GM21737 (cell line): ENCODE results near the gene EDC4.
"Not testable (repeated sequence)": the region's sequence is repeated elsewhere in the genome, so short reads cannot be mapped to it uniquely, and the experiment has no call there.

Source experiments
- ATAC-seq: cut with Tn5 transposase; IDR thresholded peaks from one replicate; pipeline ENCODE4 v1.9.1; 2021; ENCODE audit warnings: mild to moderate bottlenecking, moderate library complexity; ENCODE audit not compliant: unreplicated experiment

EDC4 gene

DNA sequence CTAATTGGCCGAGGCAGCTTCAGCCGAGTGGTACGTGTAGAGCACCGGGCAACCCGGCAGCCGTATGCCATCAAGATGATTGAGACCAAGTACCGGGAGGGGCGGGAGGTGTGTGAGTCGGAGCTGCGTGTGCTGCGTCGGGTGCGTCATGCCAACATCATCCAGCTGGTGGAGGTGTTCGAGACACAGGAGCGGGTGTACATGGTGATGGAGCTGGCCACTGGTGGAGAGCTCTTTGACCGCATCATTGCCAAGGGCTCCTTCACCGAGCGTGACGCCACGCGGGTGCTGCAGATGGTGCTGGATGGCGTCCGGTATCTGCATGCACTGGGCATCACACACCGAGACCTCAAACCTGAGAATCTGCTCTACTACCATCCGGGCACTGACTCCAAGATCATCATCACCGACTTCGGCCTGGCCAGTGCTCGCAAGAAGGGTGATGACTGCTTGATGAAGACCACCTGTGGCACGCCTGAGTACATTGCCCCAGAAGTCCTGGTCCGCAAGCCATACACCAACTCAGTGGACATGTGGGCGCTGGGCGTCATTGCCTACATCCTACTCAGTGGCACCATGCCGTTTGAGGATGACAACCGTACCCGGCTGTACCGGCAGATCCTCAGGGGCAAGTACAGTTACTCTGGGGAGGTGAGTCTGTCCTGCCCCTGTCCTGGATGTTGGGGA, 36.3 kb downstream of the EDC4 start:
- no peak for ATAC-seq

DNA sequence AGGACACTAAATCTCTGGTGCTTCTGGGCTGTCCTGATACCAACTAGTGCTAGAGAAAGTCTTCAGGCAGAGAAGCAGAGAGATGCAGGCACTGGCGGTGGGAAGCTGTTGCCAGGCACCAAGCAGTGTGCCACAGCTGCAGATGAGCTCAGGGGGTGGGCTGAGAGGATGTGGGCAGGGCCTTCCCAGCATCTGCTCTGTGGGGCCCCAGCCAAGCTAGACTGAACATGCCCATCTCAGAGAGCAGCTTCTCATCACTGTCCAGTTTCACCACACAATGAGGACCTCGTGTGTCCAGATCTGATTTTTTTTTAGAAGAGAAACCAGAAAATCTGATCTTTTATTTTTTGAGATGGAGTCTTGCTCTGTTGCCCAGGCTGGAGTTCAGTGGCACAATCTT, 37.3 kb downstream of the EDC4 start:
- no peak for ATAC-seq

DNA sequence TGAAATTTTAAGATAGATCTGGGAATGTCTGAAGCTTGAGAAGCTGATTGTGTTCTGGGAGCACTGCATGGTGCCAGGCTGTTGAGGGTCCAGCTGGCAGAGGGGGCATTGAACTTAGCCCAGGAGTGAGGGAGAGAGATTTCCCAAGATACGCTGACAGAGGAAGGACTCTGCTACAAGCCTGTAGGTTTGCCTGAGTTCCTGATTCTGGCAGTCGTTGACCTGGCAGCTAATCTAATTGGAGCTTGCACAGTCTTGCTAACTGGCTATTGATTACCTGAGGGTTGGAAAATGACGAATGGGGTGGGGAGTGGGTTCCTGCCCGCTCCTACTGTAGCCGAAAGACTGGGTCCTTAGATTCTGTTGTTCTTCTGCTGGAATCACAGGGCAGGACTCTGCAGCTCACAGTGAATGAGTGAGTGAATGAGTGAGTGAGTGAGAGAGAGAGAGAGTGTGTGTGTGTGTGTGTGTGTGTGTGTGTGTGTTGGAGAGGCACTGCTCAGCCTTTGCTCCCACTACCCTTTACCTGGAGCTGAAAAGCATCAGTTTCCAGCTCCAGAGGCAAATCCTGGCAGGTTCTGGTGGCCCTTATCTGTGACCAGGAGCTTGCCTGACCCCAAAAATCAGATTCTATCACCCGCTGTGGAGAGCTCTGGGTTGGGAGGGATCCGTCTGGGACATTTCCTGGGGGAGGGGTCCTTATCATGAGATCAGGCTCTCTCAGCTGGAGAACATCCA, 42.1 kb downstream of the EDC4 start:
- ATAC-seq: no peak

DNA sequence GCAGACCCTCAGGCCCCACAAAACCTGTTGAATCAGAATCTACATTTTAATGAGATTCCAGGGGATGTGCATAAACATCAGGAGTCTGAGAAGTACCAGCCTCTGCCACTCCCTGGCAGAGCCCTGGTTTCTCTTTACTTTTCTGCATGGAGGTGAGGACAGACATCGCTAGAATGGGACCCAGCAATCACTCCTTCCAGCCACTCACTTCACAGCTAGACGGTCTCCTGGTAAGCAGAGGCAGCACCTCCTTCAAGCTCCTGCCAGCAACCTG, 42.6 kb downstream of the EDC4 start:
- not testable (repeated sequence) for ATAC-seq

DNA sequence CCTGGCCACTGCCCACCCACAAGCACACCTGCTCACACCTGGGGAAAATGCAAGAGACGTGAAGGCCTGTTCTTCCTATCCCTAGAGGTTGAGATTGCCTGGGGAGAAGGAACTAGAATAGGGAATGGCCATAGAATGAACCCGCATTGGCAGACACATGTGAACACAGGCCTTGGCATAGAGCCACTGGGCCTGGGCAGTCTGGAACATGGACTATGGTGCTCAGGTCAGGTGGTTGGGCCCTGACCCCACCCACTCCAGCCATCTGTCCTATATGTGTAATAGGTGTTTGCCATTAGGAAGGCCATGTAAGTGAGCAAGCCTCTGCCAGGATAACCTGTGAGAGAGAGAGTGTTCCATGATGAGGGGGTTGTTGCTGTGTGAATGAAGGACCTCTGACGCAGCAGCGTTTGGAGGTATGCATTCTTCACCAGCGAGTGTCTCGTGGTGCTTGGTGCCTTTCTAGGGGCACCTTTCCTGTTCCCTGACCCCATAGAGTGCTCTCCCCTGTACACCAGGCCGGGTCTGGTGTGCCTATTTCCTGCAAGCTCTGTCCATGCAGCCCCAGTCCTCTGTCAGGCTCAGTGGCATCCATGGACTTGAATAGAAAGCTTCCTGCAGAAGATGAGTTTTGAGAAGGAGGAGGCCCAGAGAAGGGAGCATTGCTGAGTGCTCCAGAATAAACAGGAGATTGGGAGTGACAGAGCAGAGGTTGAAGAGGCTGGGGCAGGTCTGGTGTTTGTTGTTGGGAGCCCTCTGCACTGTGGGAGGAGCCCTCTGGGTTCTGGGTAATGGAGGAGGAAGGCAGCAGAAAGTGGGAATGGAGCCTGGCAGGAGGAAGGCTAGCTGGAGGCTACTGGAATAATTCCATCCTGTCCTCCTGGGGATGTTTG, 43.2 kb downstream of the EDC4 start:
- ATAC-seq: no peak

DNA sequence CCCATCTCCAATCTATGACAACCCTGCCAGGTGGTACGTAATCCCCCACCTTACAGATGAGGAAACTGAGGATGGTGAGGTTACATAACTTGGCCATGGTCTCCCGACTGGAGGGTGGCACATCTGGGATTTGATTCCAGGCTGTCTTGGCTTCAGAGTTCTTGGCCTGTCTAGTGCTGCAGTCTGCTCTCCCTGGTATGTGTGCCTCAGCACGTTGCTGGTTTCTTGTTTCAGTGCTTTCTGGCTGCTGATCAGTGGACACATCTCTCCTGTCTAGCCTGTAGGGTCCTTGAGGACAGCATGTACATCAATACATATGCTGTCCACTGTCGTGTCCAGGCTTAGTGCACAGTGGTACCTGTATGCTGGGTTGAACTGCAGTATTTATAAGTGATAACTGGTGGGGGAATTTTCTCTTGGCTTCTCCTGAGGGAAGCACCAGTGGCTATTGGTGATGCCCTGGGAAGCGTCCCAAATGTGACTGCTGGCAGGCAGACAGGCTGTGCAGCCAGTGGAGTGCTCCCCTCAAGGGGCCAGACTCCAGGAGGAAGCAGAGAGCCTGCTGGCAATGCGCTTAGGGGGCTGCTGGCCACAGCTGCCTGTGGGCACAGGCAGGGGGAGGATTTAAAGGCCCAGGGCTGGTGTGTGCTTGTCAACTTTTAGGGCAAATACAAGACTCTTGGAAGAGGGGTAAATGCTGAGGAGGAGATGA, 44.4 kb downstream of the EDC4 start:
- no peak for ATAC-seq

DNA sequence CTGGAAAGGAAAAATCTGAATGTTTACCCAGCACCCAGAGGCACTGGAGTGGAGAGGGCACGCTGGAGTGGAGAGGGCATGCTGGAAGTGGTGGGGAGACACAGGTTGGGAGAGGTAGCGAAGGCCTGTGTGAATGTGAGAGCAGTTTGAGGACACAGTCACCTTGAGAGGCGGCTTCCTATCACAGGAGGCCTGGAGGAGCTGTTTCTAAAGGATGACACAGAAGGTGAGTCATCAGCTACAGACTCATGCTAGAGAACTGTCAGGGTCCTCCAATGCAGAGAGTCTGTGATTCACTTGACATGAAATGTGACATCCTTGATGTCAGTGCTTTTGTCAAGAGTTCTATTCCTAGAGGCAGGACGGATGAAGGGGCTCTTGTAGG, 45.0 kb downstream of the EDC4 start:
- ATAC-seq: no peak

DNA sequence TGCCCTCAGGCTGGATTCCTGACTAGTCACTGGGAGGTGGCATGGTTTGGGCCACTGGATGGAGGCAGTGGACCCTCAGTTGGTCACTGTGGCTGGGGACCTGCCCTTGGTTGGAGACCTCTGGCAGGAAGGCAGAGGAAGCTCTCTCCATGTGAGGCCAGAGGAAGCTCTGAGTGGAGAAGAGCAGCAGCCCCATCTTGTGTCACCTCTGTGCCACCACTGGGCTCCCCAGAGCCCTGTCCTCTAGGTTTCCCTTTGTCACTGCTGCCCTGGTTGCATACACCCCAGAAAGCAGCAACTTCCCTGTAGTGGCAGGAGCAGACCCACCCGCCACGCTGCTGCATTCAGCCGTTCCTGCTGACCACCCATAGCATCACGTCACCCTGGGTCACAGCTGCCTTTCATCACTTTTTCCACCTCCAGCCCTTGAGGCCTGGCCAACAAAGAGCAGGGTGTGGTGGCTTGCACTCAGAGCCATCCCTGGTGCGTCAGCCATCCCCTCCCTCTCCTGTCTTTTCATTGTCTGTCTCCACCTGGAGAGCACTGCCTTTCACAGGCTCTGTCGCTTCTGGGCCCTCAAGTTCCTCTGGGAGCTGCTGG, 46.9 kb downstream of the EDC4 start:
- ATAC-seq: no peak

DNA sequence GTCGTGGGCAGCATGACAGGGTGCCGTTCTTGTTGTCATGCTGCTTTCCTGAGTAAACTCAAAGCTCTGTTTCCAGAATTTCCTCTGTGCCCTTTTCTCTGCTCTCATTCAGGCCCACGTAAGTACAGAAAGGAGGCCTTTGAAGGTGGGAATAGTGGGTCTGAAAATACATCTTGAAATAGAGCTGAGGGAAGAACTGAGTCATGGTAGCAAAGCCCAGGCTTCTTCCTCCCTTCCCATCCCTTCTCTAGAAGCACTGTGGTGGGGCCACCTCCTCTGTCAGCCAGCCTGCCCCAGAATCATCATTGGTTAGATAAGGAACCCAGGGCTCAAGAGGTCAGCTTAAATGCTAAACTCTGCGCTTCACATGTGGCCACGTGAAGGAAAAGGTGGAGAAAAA, 49.4 kb downstream of the EDC4 start:
- no peak for ATAC-seq

DNA sequence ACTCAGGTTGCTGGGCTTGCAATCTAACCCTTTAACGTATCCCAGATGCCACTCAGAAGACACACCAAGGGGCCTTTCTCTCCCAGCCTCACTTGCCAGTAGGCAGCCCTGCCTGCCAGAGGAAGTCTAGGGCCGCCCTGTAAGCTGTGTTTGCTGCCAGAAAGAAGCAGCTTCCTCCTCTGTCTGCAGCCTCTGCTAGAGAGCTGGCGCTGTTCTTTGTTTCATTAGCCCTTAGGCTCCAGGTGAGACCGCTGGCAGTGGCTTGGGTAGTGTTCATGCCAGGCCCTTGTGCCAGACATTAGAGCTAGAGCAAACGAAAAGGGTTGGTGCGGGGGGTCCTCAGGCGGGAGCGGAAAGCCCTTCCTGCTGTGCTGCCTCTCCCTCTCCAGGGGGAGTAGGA, 49.9 kb downstream of the EDC4 start:
- no peak for ATAC-seq

DNA sequence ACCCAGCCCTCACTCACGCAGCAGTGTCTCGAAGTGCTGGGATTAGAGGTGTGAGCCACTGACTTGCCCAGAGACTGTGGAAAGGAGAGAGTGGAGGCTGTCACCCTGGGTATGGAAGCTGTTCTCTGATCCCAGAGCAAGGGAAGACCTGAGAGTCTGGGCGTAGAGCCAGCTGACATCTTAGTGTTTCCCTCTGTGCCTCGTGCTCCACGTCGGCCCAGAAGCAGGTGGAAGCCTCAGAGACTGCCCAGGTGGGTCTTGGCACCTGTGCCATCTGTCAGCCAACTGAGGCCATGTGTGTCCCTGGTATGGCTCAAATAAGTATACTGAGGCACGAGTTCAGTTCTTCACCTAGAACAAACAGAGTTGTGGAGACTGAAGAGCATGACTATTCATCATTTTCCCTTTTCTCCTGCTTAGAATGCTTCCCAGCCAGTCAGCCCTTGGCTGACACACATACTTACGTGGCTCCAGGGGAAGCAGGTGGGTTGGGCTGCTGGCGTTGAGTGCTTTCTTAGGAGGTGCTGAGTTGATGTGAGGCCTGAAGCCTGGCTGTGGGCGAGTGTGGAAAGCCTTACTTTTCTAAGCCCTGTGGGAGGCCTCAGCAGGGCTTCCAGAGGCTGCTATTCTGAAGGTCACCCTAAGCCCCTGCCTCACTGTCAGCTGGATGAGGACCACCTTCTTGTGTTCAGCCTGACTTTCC, 50.7 kb downstream of the EDC4 start:
- ATAC-seq: no peak

DNA sequence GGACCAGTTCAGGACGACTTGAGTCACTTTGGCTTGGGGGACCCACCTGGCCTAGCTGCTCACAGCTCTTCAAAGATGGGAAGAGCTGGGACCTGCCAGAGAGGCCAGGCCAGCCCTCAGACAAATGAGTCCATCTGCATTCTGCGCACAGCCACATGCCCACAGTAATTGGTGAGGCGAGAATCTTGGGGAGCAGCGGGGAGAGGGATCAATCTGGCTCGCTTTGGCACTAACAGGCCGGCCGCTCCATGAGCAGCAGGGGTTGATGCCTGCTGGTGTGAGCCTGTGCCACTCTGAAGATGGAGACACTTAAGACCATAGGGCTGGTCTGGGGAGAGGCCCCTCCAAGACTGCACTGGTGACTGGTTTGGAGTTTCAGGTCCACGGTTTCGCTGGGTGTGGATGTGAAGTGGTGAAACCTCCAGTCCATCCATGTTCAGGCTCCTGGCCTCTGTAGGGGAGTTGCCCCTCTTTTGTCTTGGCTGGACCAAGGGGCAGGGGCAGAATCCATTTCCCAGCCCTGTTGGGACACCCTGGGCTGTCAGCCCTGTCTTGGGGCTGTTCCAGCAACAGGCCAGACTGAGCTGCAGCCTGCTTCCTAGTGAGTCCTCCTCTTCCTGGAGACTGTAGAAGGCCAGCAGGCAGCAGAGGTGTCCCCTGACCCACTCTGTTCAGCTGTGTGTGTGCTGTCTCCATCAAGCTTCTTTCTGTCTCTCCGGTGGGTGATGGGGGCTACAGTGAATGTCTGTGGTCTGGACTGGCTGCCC, 51.5 kb downstream of the EDC4 start:
- no peak for ATAC-seq

DNA sequence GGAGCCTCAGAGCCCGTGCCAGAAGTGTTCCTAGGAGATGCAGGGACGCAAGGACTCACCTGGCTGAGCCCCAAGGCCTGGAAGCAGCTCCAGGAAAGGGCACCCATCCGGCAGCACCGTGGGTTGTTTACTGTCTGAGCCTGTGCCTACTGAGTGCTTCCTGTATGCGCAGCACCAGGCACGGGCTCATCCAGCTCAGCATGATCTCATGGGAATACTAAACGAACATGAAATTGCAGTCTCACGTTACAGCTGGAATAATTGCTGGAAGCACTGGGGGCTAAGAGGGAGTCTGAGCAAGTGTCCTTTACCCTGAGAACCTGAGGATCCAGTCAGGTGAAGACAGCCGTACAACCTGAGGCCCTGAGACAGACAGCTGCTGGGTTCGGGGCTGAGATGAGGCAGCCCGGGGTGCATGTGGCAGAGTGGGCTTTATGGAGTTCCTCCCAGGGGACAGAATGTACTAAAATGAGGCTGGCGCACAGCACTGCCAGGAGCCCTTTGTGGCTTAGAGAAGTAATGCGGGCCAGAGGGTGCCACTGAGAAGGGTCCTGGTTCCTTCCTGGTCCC, 53.4 kb downstream of the EDC4 start:
- no peak for ATAC-seq

DNA sequence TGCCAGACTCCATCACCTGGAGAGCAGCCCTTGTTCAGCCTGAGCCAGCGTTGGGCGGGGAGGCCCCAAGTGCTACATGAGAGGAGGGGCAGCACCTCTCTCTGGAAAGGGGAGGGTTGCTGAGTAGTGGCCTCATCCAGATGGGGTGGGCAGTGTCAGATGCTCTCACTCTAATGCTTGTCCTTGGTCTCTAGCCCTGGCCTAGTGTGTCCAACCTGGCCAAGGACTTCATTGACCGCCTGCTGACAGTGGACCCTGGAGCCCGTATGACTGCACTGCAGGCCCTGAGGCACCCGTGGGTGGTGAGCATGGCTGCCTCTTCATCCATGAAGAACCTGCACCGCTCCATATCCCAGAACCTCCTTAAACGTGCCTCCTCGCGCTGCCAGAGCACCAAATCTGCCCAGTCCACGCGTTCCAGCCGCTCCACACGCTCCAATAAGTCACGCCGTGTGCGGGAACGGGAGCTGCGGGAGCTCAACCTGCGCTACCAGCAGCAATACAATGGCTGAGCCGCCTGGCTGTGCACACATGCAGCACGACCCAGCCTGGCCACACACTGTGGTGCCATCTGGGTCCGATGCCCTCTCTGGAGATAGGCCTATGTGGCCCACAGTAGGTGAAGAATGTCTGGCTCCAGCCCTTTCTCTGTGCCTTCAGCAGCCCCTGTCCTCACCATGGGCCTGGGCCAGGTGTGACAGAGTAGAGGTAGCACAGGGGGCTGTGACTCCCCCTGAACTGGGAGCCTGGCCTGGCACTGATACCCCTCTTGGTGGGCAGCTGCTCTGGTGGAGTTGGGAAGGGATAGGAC, 54.5 kb downstream of the EDC4 start:
- no peak for ATAC-seq

DNA sequence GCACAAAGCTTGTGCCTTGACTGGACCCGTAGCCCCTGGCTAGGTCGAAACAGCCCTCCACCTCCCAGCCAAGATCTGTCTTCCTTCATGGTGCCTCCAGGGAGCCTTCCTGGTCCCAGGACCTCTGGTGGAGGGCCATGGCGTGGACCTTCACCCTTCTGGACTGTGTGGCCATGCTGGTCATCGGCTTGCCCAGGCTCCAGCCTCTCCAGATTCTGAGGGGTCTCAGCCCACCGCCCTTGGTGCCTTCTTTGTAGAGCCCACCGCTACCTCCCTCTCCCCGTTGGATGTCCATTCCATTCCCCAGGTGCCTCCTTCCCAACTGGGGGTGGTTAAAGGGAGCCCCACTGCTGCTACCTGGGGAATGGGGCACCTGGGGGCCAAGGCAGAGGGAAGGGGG, 55.3 kb downstream of the EDC4 start:
- ATAC-seq: no peak

DNA sequence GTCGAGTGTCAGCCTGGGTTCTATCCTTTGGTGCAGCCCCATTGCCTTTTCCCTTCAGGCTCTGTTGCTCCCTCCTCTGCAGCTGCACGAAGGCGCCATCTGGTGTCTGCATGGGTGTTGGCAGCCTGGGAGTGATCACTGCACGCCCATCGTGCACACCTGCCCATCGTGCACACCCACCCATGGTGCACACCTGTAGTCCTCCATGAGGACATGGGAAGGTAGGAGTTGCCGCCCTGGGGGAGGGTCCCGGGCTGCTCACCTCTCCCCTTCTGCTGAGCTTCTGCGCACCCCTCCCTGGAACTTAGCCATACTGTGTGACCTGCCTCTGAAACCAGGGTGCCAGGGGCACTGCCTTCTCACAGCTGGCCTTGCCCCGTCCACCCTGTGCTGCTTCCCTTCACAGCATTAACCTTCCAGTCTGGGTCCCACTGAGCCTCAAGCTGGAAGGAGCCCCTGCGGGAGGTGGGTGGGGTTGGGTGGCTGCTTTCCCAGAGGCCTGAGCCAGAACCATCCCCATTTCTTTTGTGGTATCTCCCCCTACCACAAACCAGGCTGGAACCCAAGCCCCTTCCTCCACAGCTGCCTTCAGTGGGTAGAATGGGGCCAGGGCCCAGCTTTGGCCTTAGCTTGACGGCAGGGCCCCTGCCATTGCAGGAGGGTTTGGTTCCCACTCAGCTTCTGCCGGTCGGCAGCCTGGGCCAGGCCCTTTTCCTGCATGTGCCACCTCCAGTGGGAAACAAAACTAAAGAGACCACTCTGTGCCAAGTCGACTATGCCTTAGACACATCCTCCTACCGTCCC, 55.9 kb downstream of the EDC4 start:
- ATAC-seq: no peak

DNA sequence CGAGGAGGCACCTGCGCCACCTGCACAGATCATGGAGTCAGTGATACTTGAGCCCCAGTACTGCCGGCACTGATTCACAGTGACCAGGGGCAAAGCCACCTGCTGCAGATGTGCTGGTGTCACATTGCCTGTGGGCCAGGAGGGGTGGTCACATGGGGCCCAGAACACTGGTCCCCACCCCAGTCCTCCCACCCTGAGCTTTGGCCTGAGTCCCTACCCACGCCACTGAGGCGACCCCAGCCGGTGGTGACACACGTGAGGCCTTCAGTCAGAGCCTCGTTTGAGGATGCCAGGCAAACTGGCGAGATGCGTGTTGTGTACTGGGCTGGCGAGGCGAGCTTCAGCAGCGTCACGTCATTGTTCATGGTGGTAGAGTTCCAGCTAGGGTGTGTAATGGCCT, 57.3 kb downstream of the EDC4 start:
- ATAC-seq: no peak
